Endothelial cell of umbilical vein (primary cell): Measurements from ENCODE around the gene LOX.

Experiments used
- EZH2 ChIP-seq: IDR thresholded peaks from 2 replicates; pipeline ENCODE4 v1.6.1; 2012; ENCODE audit warnings: borderline replicate concordance, low read depth, mild to moderate bottlenecking, moderate library complexity, low read length, inconsistent platforms; ENCODE audit not compliant: severe bottlenecking
- JUN ChIP-seq: IDR thresholded peaks from 2 replicates; pipeline ENCODE4 v1.6.1; 2011; ENCODE audit warnings: borderline replicate concordance, low read depth; ENCODE audit not compliant: insufficient read length, insufficient read depth
- POLR2A ChIP-seq: IDR thresholded peaks from 2 replicates; pipeline ENCODE4 v1.6.1; 2012; ENCODE audit warnings: low read depth, mild to moderate bottlenecking, control low read depth, low read length
- TF ChIP-seq, protein P1 (sequence below): IDR thresholded peaks from 2 replicates; pipeline ENCODE4 v1.6.1; 2011; ENCODE audit not compliant: insufficient read depth, insufficient read length
- TF ChIP-seq, protein P2 (sequence below), 2 donors: IDR thresholded peaks; 1 replicate in 1 of 2; 2 replicates in 1 of 2; pipeline ENCODE4 v1.5.1; 2011; ENCODE audit warnings: low read length in 2 of 2, mild to moderate bottlenecking in 2 of 2, moderate library complexity in 2 of 2, control low read depth in 1 of 2, inconsistent platforms in 1 of 2, low read depth in 1 of 2; ENCODE audit not compliant: insufficient read depth in 1 of 2; ENCODE audit errors: extremely low read depth in 1 of 2

DNA sequence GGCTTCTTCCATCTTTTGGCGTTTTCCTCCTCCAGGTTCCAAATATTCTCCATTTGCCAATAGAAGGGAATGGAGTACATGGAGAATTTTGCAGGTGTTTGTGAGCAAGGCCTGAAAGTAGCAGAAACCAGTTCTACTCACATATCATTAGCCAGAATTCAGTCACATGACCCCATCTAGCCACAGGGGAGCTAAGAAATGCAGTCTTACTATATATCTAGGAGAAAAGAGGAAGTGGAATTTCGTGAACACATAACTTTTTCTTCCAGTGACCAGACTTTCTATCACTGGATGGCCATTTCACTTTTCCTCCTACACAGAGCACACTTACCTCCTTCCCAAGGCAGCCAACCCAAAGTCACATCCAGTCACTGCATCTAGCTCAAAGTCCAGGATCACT is 55.1 kb downstream of the LOX start:
- TF ChIP-seq, protein P1, sequence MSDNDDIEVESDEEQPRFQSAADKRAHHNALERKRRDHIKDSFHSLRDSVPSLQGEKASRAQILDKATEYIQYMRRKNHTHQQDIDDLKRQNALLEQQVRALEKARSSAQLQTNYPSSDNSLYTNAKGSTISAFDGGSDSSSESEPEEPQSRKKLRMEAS: no peak
- TF ChIP-seq, protein P2, sequence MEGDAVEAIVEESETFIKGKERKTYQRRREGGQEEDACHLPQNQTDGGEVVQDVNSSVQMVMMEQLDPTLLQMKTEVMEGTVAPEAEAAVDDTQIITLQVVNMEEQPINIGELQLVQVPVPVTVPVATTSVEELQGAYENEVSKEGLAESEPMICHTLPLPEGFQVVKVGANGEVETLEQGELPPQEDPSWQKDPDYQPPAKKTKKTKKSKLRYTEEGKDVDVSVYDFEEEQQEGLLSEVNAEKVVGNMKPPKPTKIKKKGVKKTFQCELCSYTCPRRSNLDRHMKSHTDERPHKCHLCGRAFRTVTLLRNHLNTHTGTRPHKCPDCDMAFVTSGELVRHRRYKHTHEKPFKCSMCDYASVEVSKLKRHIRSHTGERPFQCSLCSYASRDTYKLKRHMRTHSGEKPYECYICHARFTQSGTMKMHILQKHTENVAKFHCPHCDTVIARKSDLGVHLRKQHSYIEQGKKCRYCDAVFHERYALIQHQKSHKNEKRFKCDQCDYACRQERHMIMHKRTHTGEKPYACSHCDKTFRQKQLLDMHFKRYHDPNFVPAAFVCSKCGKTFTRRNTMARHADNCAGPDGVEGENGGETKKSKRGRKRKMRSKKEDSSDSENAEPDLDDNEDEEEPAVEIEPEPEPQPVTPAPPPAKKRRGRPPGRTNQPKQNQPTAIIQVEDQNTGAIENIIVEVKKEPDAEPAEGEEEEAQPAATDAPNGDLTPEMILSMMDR (IDR thresholded peaks at IDR 0.05; ENCODE audit: extremely low read depth in 1 of 2, insufficient read depth in 1 of 2, low read depth in 1 of 2, low read length in 2 of 2): no peak
- TF ChIP-seq POLR2A (no peak), JUN (no peak), EZH2 (no peak)
